Right atrium auricular region (tissue), 2 donors: Measurements from ENCODE around the gene RSAD1. TPM values are rescaled to one million over a fixed set of nuclear protein-coding genes. Genes with fewer than 3 reads are reported as not detected.

Experiments
- DNase-seq: peaks from one replicate; pipeline ENCODE4 v3.0.0-alpha.2; 2019; ENCODE audit warnings: low spot score
- H3K27ac ChIP-seq, 2 donors: fragments of 200-600 bp; sonication (generic); 1 replicate in 1 of 2; 2 replicates in 1 of 2; pipeline ENCODE4 v1.5.1; 2016 to 2019
- H3K27me3 ChIP-seq, 2 donors: fragments of 200-600 bp; sonication (generic); one replicate each; pipeline versions ENCODE4 v1.5.1 to v1.6.0; 2017 to 2019
- H3K36me3 ChIP-seq: fragments of 200-600 bp; sonication (generic); one replicate; pipeline ENCODE4 v1.5.1; 2016
- H3K4me1 ChIP-seq, 2 donors: fragments of 200-600 bp; sonication (generic); one replicate each; pipeline versions ENCODE4 v1.5.1 to v1.6.0; 2017 to 2019
- H3K4me3 ChIP-seq, 2 donors: fragments of 200-600 bp; sonication (generic); 1 replicate in 1 of 2; 2 replicates in 1 of 2; pipeline ENCODE4 v1.5.1; 2017 to 2019; ENCODE audit warnings: mild to moderate bottlenecking in 1 of 2, moderate library complexity in 1 of 2
- H3K9me3 ChIP-seq, 2 donors: fragments of 200-600 bp; sonication (generic); one replicate each; pipeline ENCODE4 v1.5.1; 2019
- total RNA-seq, 2 donors: library from RNA; depleted of rRNA; stranded (reverse); fragments of >200 nt; gene quantifications; one replicate each; pipeline ENCODE4 v1.1.0, GENCODE V29; 2016
- TF ChIP-seq, protein P1 (sequence below), 2 donors: fragments of 200-600 bp; sonication (generic); IDR thresholded peaks; one replicate each; pipeline ENCODE4 v1.5.1; 2019; ENCODE audit warnings: antibody characterized with exemption in 2 of 2

The RSAD1 gene
- total RNA-seq, 2 donors from 2014 or later = 19.1 to 19.3 TPM

DNA sequence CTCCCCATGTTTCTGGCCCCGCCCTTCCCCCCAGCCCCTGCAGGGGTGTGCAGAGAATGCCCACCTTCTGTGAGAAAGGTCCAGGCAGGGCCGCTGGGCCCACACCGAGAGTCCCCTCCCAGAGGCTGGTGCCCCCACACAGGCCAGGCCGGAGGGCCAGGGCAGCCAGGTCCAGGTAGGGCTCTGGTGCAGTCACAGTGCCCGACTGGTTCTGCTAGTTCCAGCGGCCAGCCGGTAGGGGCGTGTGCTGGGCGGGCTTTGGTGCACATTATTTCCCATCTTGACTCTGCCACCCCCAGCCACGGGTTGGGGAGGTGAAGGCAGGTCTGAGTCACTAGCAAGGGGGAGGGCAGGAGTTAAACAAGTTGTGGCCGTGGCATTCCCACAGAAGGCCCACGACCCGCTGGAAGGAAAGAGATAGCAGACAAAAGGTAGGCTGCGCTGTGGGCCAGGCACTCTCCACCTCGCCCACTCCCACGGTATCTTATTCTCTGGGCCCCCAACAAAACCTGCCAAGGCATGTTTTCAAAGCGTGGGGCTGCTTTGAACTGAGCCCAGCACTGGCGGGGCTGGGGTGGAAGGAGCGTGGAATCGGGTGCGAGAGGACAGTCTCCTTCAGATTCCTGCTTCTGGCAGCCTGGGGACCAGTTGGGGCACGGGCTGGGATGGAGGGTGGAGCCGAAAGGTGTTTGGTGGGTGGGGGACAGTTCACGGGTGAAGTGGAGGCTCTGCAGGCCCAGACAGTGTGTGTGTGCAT lies 55.7 kb downstream of the RSAD1 start:
- no peaks in the 10 kb centered on the region for H3K9me3 ChIP-seq
- no peaks in the 10 kb centered on the region for H3K36me3 ChIP-seq
- no peaks in the 10 kb centered on the region for H3K27me3 ChIP-seq
- TF ChIP-seq, protein P1, sequence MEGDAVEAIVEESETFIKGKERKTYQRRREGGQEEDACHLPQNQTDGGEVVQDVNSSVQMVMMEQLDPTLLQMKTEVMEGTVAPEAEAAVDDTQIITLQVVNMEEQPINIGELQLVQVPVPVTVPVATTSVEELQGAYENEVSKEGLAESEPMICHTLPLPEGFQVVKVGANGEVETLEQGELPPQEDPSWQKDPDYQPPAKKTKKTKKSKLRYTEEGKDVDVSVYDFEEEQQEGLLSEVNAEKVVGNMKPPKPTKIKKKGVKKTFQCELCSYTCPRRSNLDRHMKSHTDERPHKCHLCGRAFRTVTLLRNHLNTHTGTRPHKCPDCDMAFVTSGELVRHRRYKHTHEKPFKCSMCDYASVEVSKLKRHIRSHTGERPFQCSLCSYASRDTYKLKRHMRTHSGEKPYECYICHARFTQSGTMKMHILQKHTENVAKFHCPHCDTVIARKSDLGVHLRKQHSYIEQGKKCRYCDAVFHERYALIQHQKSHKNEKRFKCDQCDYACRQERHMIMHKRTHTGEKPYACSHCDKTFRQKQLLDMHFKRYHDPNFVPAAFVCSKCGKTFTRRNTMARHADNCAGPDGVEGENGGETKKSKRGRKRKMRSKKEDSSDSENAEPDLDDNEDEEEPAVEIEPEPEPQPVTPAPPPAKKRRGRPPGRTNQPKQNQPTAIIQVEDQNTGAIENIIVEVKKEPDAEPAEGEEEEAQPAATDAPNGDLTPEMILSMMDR (IDR thresholded peaks at IDR 0.05) = peak in 1 of 2 donors; percentile 45
- H3K4me1 ChIP-seq = peaks cover 0 to 32% of the 10 kb centered on the region in 2 donors
- H3K27ac ChIP-seq = peak overlapping the region; percentile 61 to 85
- no peak for DNase-seq
- H3K4me3 ChIP-seq = peak overlapping the region; percentile 39 to 47

DNA sequence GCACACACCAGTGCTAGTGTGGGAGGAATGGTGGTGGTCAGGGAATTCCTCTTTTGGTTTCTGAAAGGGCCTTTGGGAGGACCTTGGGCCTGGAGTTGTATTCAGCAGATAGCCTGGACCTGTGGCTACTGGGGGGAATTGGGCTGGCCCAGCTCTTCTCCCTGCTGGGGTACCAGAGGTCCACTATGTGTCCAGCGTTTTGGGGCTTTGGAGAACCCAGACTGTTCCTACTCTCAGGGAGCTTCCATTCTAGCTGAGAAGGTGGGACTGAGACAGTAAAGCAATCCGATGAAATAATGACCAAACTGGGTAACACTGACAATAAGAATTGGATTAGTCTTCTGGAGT lies 56.3 kb downstream of the RSAD1 start:
- H3K27me3 ChIP-seq = no peaks in the 10 kb centered on the region
- H3K36me3 ChIP-seq = no peaks in the 10 kb centered on the region
- peak overlapping the region; percentile 61 to 85 for H3K27ac ChIP-seq
- H3K4me3 ChIP-seq = peak overlapping the region in 1 of 2 donors; percentile 47
- TF ChIP-seq, protein P1 (IDR thresholded peaks at IDR 0.05) = no peak
- no peak for DNase-seq
- no peaks in the 10 kb centered on the region for H3K9me3 ChIP-seq
- peaks cover 0 to 32% of the 10 kb centered on the region in 2 donors for H3K4me1 ChIP-seq

DNA sequence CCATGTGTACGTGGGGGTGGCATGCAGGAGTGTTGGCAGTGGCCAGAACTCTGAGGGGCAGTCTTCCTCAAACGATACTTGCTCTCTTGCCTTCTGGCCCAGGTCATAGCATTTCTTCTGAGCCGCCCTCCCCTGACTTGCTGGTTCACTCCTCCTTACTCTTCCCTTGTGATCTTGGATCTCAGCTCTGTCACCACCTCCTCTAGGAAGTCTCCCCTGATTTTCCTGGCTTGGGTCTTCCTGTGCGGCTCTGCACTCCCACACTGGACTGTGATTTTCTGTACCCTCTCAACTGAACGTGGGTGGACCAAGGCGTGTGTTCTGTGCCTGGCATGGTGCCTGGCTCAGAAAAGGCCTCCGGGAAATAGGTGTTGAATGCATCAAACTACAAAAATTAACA lies 56.7 kb downstream of the RSAD1 start:
- H3K4me3 ChIP-seq = no peak overlapping the region
- H3K9me3 ChIP-seq = no peaks in the 10 kb centered on the region
- no peaks in the 10 kb centered on the region for H3K36me3 ChIP-seq
- H3K27me3 ChIP-seq = no peaks in the 10 kb centered on the region
- peak overlapping the region in 1 of 2 donors; percentile 85 for H3K27ac ChIP-seq
- H3K4me1 ChIP-seq = peaks cover 0 to 32% of the 10 kb centered on the region in 2 donors
- no peak for DNase-seq
- TF ChIP-seq, protein P1 (IDR thresholded peaks at IDR 0.05) = no peak

Other genes with a start within 250 kb of the RSAD1 start
- not detected for gene TMEM92, start 204.4 kb upstream of the RSAD1 start, total RNA-seq
- gene XYLT2, start 132.7 kb upstream of the RSAD1 start, total RNA-seq = 10 to 100 TPM; 17.1 to 20.6 TPM
- gene MRPL27, start 105.7 kb upstream of the RSAD1 start, total RNA-seq = 10 to 100 TPM; 87.1 to 91.0 TPM
- gene EME1, start 105.6 kb upstream of the RSAD1 start, total RNA-seq = under 1 TPM in 1 of 2 donors, not detected in 1; 0.33 TPM
- 10 to 100 TPM; 31.7 to 50.6 TPM for gene LRRC59, start 81.3 kb upstream of the RSAD1 start, total RNA-seq
- gene ACSF2, start 52.6 kb upstream of the RSAD1 start, total RNA-seq = 10 to 100 TPM; 22.2 to 42.6 TPM
- gene CHAD, start 10.0 kb upstream of the RSAD1 start, total RNA-seq = under 1 TPM in 1 of 2 donors, not detected in 1; 0.70 TPM
- gene MYCBPAP, start 29.6 kb downstream of the RSAD1 start, total RNA-seq = under 1 TPM; 0.16 to 0.19 TPM
- 10 to 100 TPM in 1 of 2 donors, 1 to 10 TPM in 1; 4.5 to 13.3 TPM for gene EPN3, start 53.9 kb downstream of the RSAD1 start, total RNA-seq
- gene SPATA20, start 68.3 kb downstream of the RSAD1 start, total RNA-seq = 10 to 100 TPM; 42.8 to 59.3 TPM
- 1 to 10 TPM; 4.3 to 6.2 TPM for gene CACNA1G, start 81.9 kb downstream of the RSAD1 start, total RNA-seq
- 1 to 10 TPM; 1.4 to 4.5 TPM for gene ABCC3, start 156.0 kb downstream of the RSAD1 start, total RNA-seq
- 10 to 100 TPM; 30.5 to 33.8 TPM for gene ANKRD40, start 229.1 kb downstream of the RSAD1 start, total RNA-seq
- gene LUC7L3, start 240.7 kb downstream of the RSAD1 start, total RNA-seq = 10 to 100 TPM; 19.6 to 31.3 TPM